Dermis blood vessel endothelial cell (primary cell): ENCODE measurements around the gene SLC16A4. TPM values are rescaled to one million over a fixed set of nuclear protein-coding genes. Genes with fewer than 3 reads are reported as not detected.
A peak's percentile ranks its signal among the peaks of the same experiment; 100 is the strongest.
"Not testable (repeated sequence)": the region's sequence is repeated elsewhere in the genome, so short reads cannot be mapped to it uniquely, and the experiment has no call there.

Experiments used
- DNase-seq: peaks from one replicate; pipeline ENCODE4 v3.0.0; 2010
- total RNA-seq: library from RNA; depleted of rRNA; stranded (reverse); fragments of >200 nt; gene quantifications from 2 replicates; pipeline ENCODE4 v1.2.3, GENCODE V29; 2014

The SLC16A4 gene
- total RNA-seq: 1.4 and 1.7 TPM in 2 replicates

GRCh38 chr1:110390692-110391245, at the start of gene SLC16A4:
TSS of gene SLC16A4 (minus strand) at chr1:110391026. CDS start at chr1:110389323, 1,703 bp downstream.
- peak; percentile 24 for DNase-seq

- not testable (repeated sequence) for DNase-seq
Measured at GRCh38 chr1:110439873-110440272, 49.0 kb upstream of the SLC16A4 start.

- no peak for DNase-seq
Measured at GRCh38 chr1:110438893-110439292, 48.1 kb upstream of the SLC16A4 start.

- DNase-seq: not testable (repeated sequence)
Measured at GRCh38 chr1:110437645-110438299, 46.9 kb upstream of the SLC16A4 start.

- no peak for DNase-seq
Measured at GRCh38 chr1:110436635-110437034, 45.8 kb upstream of the SLC16A4 start.

GRCh38 chr1:110434946-110435345, 44.1 kb upstream of the SLC16A4 start:
- DNase-seq: no peak

GRCh38 chr1:110433803-110434202, 43.0 kb upstream of the SLC16A4 start:
- DNase-seq: no peak

GRCh38 chr1:110433213-110433612, 42.4 kb upstream of the SLC16A4 start:
- no peak for DNase-seq

- DNase-seq: no peak
Measured at GRCh38 chr1:110430901-110431300, 40.1 kb upstream of the SLC16A4 start.

- no peak for DNase-seq
Measured at GRCh38 chr1:110430366-110430765, 39.5 kb upstream of the SLC16A4 start.

- no peak for DNase-seq
Measured at GRCh38 chr1:110428946-110429345, 38.1 kb upstream of the SLC16A4 start.

- DNase-seq: no peak
Measured at GRCh38 chr1:110426854-110427253, 36.0 kb upstream of the SLC16A4 start.

GRCh38 chr1:110425612-110426152, 34.9 kb upstream of the SLC16A4 start:
- DNase-seq: no peak

- DNase-seq: no peak
Measured at GRCh38 chr1:110424699-110425611, 34.1 kb upstream of the SLC16A4 start.

- no peak for DNase-seq
Measured at GRCh38 chr1:110420874-110421793, 30.3 kb upstream of the SLC16A4 start.

GRCh38 chr1:110420023-110420662, 29.3 kb upstream of the SLC16A4 start:
- DNase-seq: no peak

GRCh38 chr1:110418729-110419128, 27.9 kb upstream of the SLC16A4 start:
- no peak for DNase-seq

GRCh38 chr1:110413045-110413444, 22.2 kb upstream of the SLC16A4 start:
- DNase-seq: not testable (repeated sequence)

- peak; percentile 83 for DNase-seq
Measured at GRCh38 chr1:110412576-110412975, 21.8 kb upstream of the SLC16A4 start.

GRCh38 chr1:110411173-110411735, 20.4 kb upstream of the SLC16A4 start:
- DNase-seq: no peak

- DNase-seq: no peak
Measured at GRCh38 chr1:110409316-110409715, 18.5 kb upstream of the SLC16A4 start.
